ENCODE measurements around the gene SSR1. TPM values are rescaled to one million over a fixed set of nuclear protein-coding genes. Genes with fewer than 3 reads are reported as not detected.

The SSR1 gene
- total RNA-seq, 1 experiment from 2014 or later: 115 TPM

DNA sequence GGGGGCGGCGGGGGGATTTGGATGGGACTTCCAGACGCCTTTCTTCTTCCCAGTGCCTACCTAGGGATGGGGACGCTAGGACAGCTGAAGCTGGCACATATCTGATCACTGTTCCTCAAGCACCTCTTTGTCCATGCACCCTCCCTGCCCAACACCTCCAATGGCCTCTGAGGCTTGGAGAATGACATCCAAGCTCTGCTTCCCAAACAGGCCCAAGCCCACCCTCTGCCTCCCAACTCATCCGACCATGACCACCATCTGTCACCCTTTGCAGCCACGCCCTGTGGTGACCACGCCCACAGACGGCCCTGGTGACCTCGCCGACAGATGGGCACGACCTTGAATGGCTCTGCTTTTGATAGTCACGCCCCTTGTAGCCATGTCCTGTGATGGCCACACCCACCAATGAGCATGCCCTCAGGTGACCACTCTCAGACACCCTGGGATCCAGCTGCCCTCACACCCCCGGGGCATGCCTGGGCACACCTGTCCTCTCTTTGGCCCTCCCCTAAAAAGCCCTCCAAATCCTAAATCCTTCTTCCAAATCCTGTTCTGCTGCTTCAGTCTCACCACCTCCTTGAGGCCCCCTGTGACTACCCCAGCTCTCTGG lies 51.0 kb downstream of the SSR1 start:
- DNase-seq: no peak
- H3K4me1 Mint-ChIP-seq (ENCODE audit: low read depth, unreplicated experiment): peaks cover 10% of the 10 kb centered on the region
- BruUV-seq (replicated peaks): no TSS peak
- peaks cover 16% of the 10 kb centered on the region for H3K36me3 Mint-ChIP-seq (ENCODE audit: insufficient read depth, unreplicated experiment)
- H3K4me3 Mint-ChIP-seq (ENCODE audit: low read depth, unreplicated experiment): peak overlapping the region; percentile 69
- CTCF ChIA-PET: interaction anchor here (0.8 kb wide), 1 partner anchor 20 kb away, joined by 3 read pairs; no protein-coding TSS in a partner anchor
- H3K27ac Mint-ChIP-seq (ENCODE audit: unreplicated experiment): peak overlapping the region; percentile 30
- intact Hi-C loops (cut with micrococcal nuclease; ENCODE audit: unreplicated experiment): no loop called here
- no peaks in the 10 kb centered on the region for H3K9me3 Mint-ChIP-seq (ENCODE audit: low read depth, unreplicated experiment)
- TF ChIP-seq, protein P1, sequence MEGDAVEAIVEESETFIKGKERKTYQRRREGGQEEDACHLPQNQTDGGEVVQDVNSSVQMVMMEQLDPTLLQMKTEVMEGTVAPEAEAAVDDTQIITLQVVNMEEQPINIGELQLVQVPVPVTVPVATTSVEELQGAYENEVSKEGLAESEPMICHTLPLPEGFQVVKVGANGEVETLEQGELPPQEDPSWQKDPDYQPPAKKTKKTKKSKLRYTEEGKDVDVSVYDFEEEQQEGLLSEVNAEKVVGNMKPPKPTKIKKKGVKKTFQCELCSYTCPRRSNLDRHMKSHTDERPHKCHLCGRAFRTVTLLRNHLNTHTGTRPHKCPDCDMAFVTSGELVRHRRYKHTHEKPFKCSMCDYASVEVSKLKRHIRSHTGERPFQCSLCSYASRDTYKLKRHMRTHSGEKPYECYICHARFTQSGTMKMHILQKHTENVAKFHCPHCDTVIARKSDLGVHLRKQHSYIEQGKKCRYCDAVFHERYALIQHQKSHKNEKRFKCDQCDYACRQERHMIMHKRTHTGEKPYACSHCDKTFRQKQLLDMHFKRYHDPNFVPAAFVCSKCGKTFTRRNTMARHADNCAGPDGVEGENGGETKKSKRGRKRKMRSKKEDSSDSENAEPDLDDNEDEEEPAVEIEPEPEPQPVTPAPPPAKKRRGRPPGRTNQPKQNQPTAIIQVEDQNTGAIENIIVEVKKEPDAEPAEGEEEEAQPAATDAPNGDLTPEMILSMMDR (IDR thresholded peaks at IDR 0.05; ENCODE audit: unreplicated experiment): no peak
- H3K27me3 Mint-ChIP-seq (ENCODE audit: unreplicated experiment): no peaks in the 10 kb centered on the region

DNA sequence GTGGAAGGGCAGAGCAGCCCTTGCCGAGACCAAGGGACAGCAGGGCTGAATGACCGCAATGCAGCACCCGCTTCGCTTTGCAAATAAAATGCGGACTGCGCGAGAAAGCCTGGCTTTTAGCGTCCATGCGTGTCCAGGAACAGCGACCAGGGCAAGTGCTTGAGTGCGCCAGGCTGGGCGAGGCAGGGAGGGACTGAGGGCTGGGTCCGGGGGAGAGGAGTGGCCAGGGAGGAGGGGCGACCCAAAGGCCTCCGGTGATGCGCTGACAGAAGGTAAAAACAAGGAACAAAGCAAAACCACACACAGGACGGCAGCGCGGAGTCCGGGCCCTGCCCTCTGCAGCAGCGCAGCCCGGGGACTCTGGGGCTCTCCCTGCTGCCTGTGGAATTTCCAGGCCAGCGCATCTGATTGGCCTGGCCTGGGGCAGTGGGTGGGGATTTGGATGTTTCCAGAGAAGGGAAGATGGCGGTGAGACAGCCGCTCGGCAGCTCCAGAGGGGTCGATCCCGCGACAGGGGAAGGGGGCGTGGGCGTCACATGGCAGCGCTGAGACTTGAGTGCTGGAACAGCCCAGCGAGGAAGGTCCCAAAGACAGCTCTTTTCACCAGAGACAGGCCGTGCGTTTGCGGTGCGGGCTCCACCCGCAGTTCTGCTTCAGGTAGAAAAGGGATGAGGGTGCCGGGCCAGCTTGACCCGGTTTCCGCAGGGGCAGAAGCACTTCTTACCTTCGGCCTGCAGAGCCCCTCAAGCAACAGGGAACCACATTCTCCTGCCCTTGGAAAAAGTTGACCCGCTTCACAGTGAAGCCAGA lies 51.8 kb downstream of the SSR1 start:
- H3K27me3 Mint-ChIP-seq (ENCODE audit: unreplicated experiment): no peaks in the 10 kb centered on the region
- H3K9me3 Mint-ChIP-seq (ENCODE audit: low read depth, unreplicated experiment): no peaks in the 10 kb centered on the region
- H3K36me3 Mint-ChIP-seq (ENCODE audit: insufficient read depth, unreplicated experiment): peaks cover 16% of the 10 kb centered on the region
- peak; percentile 83 for DNase-seq
- CTCF ChIA-PET: interaction anchor here (0.8 kb wide), 1 partner anchor 19 kb away, joined by 3 read pairs; no protein-coding TSS in a partner anchor
- no TSS peak for BruUV-seq (replicated peaks)
- peaks cover 10% of the 10 kb centered on the region for H3K4me1 Mint-ChIP-seq (ENCODE audit: low read depth, unreplicated experiment)
- H3K4me3 Mint-ChIP-seq (ENCODE audit: low read depth, unreplicated experiment): peak overlapping the region; percentile 69
- TF ChIP-seq, protein P1 (IDR thresholded peaks at IDR 0.05; ENCODE audit: unreplicated experiment): no peak
- intact Hi-C loops (cut with micrococcal nuclease; ENCODE audit: unreplicated experiment): no loop called here
- H3K27ac Mint-ChIP-seq (ENCODE audit: unreplicated experiment): peak overlapping the region; percentile 54

DNA sequence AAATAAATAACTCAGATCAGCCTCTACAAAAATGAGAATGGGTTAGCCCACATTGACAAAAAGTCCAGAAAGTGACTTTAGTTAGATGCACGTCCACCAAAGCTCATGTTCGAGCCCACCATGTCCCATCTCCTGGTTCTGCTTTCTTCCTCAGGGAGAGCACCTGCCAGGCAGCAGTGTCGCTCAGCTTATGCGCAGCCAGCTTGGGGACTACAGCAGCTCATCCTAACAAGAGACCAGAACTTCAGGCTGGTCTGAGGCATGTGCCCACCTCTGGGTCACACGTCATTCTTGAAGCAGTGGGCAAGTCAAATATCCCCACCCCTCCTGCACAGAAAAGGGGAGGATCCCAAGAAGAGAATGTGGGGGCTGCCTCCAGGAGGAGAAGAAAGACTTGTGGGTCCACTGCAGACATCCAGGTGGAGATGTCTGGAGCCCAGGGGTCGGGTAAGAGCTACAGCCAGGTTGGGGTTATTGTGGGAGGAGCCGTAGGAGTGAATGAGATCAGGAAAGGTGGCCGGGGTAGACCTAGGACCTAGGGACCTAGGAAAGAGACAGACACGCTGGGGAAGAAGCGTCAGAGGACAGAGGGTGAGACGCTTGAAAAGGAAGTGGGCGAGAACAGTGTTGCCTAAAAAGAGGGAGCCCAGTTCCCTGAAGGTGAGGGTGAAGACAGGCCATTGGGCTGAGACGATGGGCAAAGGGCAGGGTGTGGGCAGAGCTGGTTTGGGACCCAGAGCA lies 52.5 kb downstream of the SSR1 start:
- DNase-seq: no peak
- H3K4me1 Mint-ChIP-seq (ENCODE audit: low read depth, unreplicated experiment): peaks cover 10% of the 10 kb centered on the region
- peak overlapping the region; percentile 69 for H3K4me3 Mint-ChIP-seq (ENCODE audit: low read depth, unreplicated experiment)
- TF ChIP-seq, protein P1 (IDR thresholded peaks at IDR 0.05; ENCODE audit: unreplicated experiment): no peak
- CTCF ChIA-PET: no interaction called here
- H3K27ac Mint-ChIP-seq (ENCODE audit: unreplicated experiment): peak overlapping the region; percentile 54
- H3K36me3 Mint-ChIP-seq (ENCODE audit: insufficient read depth, unreplicated experiment): peaks cover 16% of the 10 kb centered on the region
- BruUV-seq (replicated peaks): no TSS peak
- no peaks in the 10 kb centered on the region for H3K27me3 Mint-ChIP-seq (ENCODE audit: unreplicated experiment)
- H3K9me3 Mint-ChIP-seq (ENCODE audit: low read depth, unreplicated experiment): no peaks in the 10 kb centered on the region
- intact Hi-C loops (cut with micrococcal nuclease; ENCODE audit: unreplicated experiment): no loop called here

DNA sequence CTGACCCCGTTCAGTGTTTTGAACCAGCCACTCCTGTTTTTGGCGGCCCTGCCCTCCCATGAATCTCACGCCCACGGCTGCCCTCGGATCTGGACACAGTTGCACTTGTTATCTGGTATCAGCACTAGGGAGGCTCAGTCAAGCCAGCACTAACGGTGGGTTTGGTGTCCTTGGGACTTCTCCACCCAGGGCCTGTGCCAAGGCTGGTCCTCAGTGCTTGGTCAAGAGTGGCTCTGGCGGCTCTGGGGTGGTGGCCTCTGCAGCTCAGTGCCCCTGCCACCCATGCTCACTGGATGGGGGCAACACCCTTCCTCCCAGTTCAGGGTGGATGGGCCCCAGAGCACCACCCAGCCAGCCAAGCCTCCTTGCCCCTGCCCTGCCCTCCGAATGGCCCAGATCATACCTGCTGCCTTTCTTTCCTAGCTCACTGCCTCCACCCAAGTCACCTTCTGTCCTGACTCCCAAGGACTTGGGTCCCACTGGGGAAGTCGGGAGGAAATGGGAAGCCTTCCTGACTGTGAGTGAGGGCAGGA lies 54.7 kb downstream of the SSR1 start:
- Mint-ChIP-seq H3K9me3 (ENCODE audit: low read depth, unreplicated experiment) (no peaks in the 10 kb centered on the region), H3K27me3 (ENCODE audit: unreplicated experiment) (no peaks in the 10 kb centered on the region), H3K36me3 (ENCODE audit: insufficient read depth, unreplicated experiment) (peaks cover 16% of the 10 kb centered on the region), H3K4me1 (ENCODE audit: low read depth, unreplicated experiment) (peaks cover 10% of the 10 kb centered on the region), H3K4me3 (ENCODE audit: low read depth, unreplicated experiment) (no peak overlapping the region), H3K27ac (ENCODE audit: unreplicated experiment) (no peak overlapping the region)
- no TSS peak for BruUV-seq (replicated peaks)
- DNase-seq: no peak
- CTCF ChIA-PET: no interaction called here
- TF ChIP-seq, protein P1 (IDR thresholded peaks at IDR 0.05; ENCODE audit: unreplicated experiment): no peak
- intact Hi-C loops (cut with micrococcal nuclease; ENCODE audit: unreplicated experiment): no loop called here

Measured in Calu3 (cell line).